ENCODE measurements around the gene LPAR1.

DNA sequence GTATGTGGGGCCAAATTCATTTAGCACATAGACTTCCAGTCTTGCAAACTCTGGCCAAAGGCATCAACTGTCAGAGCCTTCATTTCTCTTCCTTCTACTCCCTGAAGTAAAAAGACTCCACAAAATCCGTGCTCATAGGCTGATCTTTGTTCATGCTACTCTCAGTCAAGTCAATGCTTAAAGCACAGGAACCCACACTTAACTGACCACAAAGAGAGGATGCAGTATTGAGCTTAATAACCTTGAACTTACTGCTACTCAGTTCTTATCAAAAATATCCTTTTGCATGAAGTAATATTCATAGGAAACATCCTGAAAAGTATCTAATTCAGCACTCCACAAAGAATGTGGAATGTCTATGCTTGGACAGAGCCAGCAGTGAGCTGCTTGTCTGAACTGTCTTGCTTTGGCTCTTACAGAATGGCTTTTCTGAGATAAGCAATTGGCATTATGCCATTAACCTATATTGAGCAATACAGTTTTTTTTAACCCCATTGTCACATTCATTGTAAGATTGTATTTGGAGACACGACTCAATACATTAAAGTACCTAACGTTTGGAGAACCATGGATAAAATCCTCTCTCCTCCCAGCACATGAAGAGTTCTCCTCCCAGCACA lies 21.7 kb downstream of the LPAR1 start:
- TF ChIP-seq MCM3 (IDR thresholded peaks at IDR 0.05) (no peak), CHD2 (IDR thresholded peaks at IDR 0.05; ENCODE audit: low read depth, low read length) (no peak), ZFP36 (IDR thresholded peaks at IDR 0.05; ENCODE audit: low read depth, low read length, partially characterized antibody) (no peak), ZBED1 (IDR thresholded peaks at IDR 0.05) (no peak), YBX1 (IDR thresholded peaks at IDR 0.05) (no peak)
- TF ChIP-seq, protein P1, sequence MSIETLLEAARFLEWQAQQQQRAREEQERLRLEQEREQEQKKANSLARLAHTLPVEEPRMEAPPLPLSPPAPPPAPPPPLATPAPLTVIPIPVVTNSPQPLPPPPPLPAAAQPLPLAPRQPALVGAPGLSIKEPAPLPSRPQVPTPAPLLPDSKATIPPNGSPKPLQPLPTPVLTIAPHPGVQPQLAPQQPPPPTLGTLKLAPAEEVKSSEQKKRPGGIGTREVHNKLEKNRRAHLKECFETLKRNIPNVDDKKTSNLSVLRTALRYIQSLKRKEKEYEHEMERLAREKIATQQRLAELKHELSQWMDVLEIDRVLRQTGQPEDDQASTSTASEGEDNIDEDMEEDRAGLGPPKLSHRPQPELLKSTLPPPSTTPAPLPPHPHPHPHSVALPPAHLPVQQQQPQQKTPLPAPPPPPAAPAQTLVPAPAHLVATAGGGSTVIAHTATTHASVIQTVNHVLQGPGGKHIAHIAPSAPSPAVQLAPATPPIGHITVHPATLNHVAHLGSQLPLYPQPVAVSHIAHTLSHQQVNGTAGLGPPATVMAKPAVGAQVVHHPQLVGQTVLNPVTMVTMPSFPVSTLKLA (conservative IDR thresholded peaks at IDR 0.05) = no peak

Measured in K562 (cell line).